ENCODE results near the gene ADAM20. TPM values are rescaled to one million over a fixed set of nuclear protein-coding genes. Genes with fewer than 3 reads are reported as not detected.
A peak's percentile ranks its signal among the peaks of the same experiment; 100 is the strongest.

The ADAM20 gene
- polyA plus RNA-seq, 1 donor (not counting 4 experiments of a cell fraction or from before 2014, with no cell fraction given) = 0.09 TPM

- DNase-seq (ENCODE audit: low read depth, low spot score) = peak; percentile 2
- Histone ChIP-seq H3K4me3 (ENCODE audit: control insufficient read depth in 2 of 3, extremely low read depth in 1 of 3, insufficient read depth in 2 of 3, low read depth in 1 of 3, low read length in 3 of 3) (peak overlapping the region; percentile 16 to 66 (median 60)), H3K4me2 (ENCODE audit: control insufficient read depth, extremely low read depth, insufficient read depth, low read depth, low read length) (peak overlapping the region; percentile 89), H4K20me1 (ENCODE audit: control insufficient read depth, extremely low read depth, insufficient read depth, low read length) (no peaks in the 10 kb centered on the region), H3K9me1 (ENCODE audit: control insufficient read depth, extremely low read depth, insufficient read depth, low read length) (no peaks in the 10 kb centered on the region), H3K79me2 (ENCODE audit: control insufficient read depth, insufficient read depth, low read length) (no peaks in the 10 kb centered on the region), H3K9me3 (ENCODE audit: control insufficient read depth, low read depth, low read length) (no peaks in the 10 kb centered on the region), H3K36me3 (ENCODE audit: control insufficient read depth in 2 of 2, extremely low read depth in 1 of 2, insufficient read depth in 2 of 2, low read length in 2 of 2) (no peaks in the 10 kb centered on the region), H3K9ac (ENCODE audit: control insufficient read depth, extremely low read depth, insufficient read depth, low read length) (peak overlapping the region; percentile 41), H3K27me3 (ENCODE audit: control insufficient read depth, extremely low read depth, insufficient read depth, low read length) (no peaks in the 10 kb centered on the region), H2AFZ (ENCODE audit: control insufficient read depth, low read length) (peak overlapping the region; percentile 92), H3K27ac (ENCODE audit: control insufficient read depth, insufficient read depth, low read length) (no peak overlapping the region), H3K4me1 (ENCODE audit: control insufficient read depth, extremely low read depth, insufficient read depth, low read length) (peaks cover 8% of the 10 kb centered on the region)
- TF ChIP-seq EZH2 (IDR thresholded peaks at IDR 0.05; ENCODE audit: low read length) (no peak), CTCF (optimal IDR thresholded peaks at IDR 0.05 in 1 of 3, IDR thresholded peaks at IDR 0.05 in 1 of 3, conservative IDR thresholded peaks at IDR 0.05 in 1 of 3; ENCODE audit: extremely low read depth in 1 of 3, insufficient read depth in 2 of 3, low read length in 3 of 3) (no peak)
- peak; percentile 56 for FAIRE-seq
- dilution Hi-C loops (cut with MboI; ENCODE audit: extremely low pct_ligation_motif_present, low sequenced_read_pairs) = no loop called here
These were observed 21.1 kb upstream of the ADAM20 start for GRCh38 chr14:70555890-70556289.

DNA sequence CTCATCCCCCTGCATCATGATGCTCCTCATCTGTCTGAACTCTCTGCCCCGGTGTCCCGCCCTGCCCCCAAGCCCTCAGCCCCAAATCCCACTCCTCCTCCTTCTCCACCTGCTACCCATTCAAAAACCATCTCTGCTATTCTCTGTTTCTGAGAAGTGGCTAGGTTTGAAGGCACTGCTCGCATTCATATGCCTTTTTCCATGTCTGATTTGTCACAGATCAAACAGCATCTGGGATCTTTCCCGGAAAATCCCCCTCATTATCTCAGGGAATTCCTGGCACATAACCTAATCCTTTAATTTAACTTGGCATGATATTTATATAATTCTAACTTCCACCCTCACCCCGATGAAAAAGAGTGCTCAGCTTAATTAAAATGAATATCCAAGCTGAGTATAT lies 3.3 kb upstream of the ADAM20 start:
- Histone ChIP-seq H3K9me3 (ENCODE audit: control insufficient read depth, low read depth, low read length) (no peaks in the 10 kb centered on the region), H3K9ac (ENCODE audit: control insufficient read depth, extremely low read depth, insufficient read depth, low read length) (no peak overlapping the region), H3K27ac (ENCODE audit: control insufficient read depth, insufficient read depth, low read length) (no peak overlapping the region), H2AFZ (ENCODE audit: control insufficient read depth, low read length) (no peak overlapping the region), H3K27me3 (ENCODE audit: control insufficient read depth, extremely low read depth, insufficient read depth, low read length) (no peaks in the 10 kb centered on the region), H4K20me1 (ENCODE audit: control insufficient read depth, extremely low read depth, insufficient read depth, low read length) (no peaks in the 10 kb centered on the region), H3K36me3 (ENCODE audit: control insufficient read depth in 2 of 2, extremely low read depth in 1 of 2, insufficient read depth in 2 of 2, low read length in 2 of 2) (no peaks in the 10 kb centered on the region), H3K4me1 (ENCODE audit: control insufficient read depth, extremely low read depth, insufficient read depth, low read length) (no peaks in the 10 kb centered on the region), H3K79me2 (ENCODE audit: control insufficient read depth, insufficient read depth, low read length) (no peaks in the 10 kb centered on the region), H3K4me3 (ENCODE audit: control insufficient read depth in 2 of 3, extremely low read depth in 1 of 3, insufficient read depth in 2 of 3, low read depth in 1 of 3, low read length in 3 of 3) (no peak overlapping the region), H3K9me1 (ENCODE audit: control insufficient read depth, extremely low read depth, insufficient read depth, low read length) (no peaks in the 10 kb centered on the region), H3K4me2 (ENCODE audit: control insufficient read depth, extremely low read depth, insufficient read depth, low read depth, low read length) (no peak overlapping the region)
- dilution Hi-C loops (cut with MboI; ENCODE audit: extremely low pct_ligation_motif_present, low sequenced_read_pairs) = no loop called here
- TF ChIP-seq CTCF (optimal IDR thresholded peaks at IDR 0.05 in 1 of 3, IDR thresholded peaks at IDR 0.05 in 1 of 3, conservative IDR thresholded peaks at IDR 0.05 in 1 of 3; ENCODE audit: extremely low read depth in 1 of 3, insufficient read depth in 2 of 3, low read length in 3 of 3) = no peak
- TF ChIP-seq EZH2 (IDR thresholded peaks at IDR 0.05; ENCODE audit: low read length) = no peak
- DNase-seq (ENCODE audit: low read depth, low spot score) (no peak), FAIRE-seq (no peak)

Data from keratinocyte (primary cell).